AG04450 (cell line): Measurements from ENCODE around the gene STK4. TPM values are rescaled to one million over a fixed set of nuclear protein-coding genes. Genes with fewer than 3 reads are reported as not detected.

Experiments used
- CTCF ChIA-PET: fragments of 300-600, 350-600 bp; formaldehyde crosslinking; extraction: SDS; loops from one replicate; lab custom pipeline; 2022; ENCODE audit warnings: antibody characterized with exemption, inconsistent platforms; lab: Charles Lee
- POLR2A ChIA-PET: fragments of 350-600 bp; formaldehyde crosslinking; extraction: SDS; loops from one replicate; lab custom pipeline; 2021; ENCODE audit warnings: antibody characterized with exemption, inconsistent platforms; lab: Yijun Ruan, JAX
- DNase-seq: peaks from one replicate; pipeline ENCODE4 v3.0.0-alpha.2; 2011; ENCODE audit warnings: low read depth, low spot score
- H3K27ac ChIP-seq: one replicate; pipeline ENCODE4 v1.5.1; 2012; ENCODE audit warnings: low read depth, low read length, control low read depth
- H3K27me3 ChIP-seq: one replicate; pipeline ENCODE4 v1.6.0; 2012; ENCODE audit warnings: low read length; ENCODE audit not compliant: control insufficient read depth, insufficient read depth
- H3K4me3 ChIP-seq: 2 replicates; pipeline ENCODE4 v1.5.1; 2011; ENCODE audit warnings: mild to moderate bottlenecking, low read depth, low read length, control low read depth
- H3K9me3 ChIP-seq: 2 replicates; pipeline ENCODE4 v1.5.1; 2012; ENCODE audit warnings: low read length; ENCODE audit not compliant: control insufficient read depth, insufficient read depth
- CTCF ChIP-seq: IDR thresholded peaks from 2 replicates; pipeline ENCODE4 v1.5.1; 2011; ENCODE audit warnings: low read depth, low read length, control low read depth, inconsistent platforms
- polyA plus RNA-seq: library from polyadenylated mRNA; depleted of rRNA; stranded (reverse); fragments of >200 nt; gene quantifications from 2 replicates; pipeline ENCODE4 v1.2.3, GENCODE V29; 2011

The STK4 gene
- polyA plus RNA-seq, 1 experiment = 25.1 TPM

GRCh38 chr20:45039475-45039820 is 73.1 kb downstream of the STK4 start:
- Histone ChIP-seq H3K27ac (no peak overlapping the region), H3K4me3 (no peak overlapping the region), H3K9me3 (no peaks in the 10 kb centered on the region), H3K27me3 (no peaks in the 10 kb centered on the region)
- ChIA-PET CTCF (interaction anchor here (0.7 to 12.1 kb wide), 6 partner anchors 56 to 732 kb away, joined by 3 to 275 read pairs (median 6); no protein-coding TSS in a partner anchor), POLR2A (interaction anchor here (0.6 kb wide), 1 partner anchor 22 kb away, joined by 3 read pairs; no protein-coding TSS in a partner anchor)
- DNase-seq = no peak
- no peak for TF ChIP-seq CTCF

GRCh38 chr20:45041464-45042337 is 75.4 kb downstream of the STK4 start:
- DNase-seq = no peak
- CTCF ChIA-PET = interaction anchor here (0.5 to 12.1 kb wide), 12 partner anchors 9 to 251 kb away, joined by 3 to 275 read pairs (median 5); no protein-coding TSS in a partner anchor
- H3K9me3 ChIP-seq = no peaks in the 10 kb centered on the region
- POLR2A ChIA-PET = interaction anchor here (0.6 kb wide), 1 partner anchor 20 kb away, joined by 3 read pairs; no protein-coding TSS in a partner anchor
- no peak overlapping the region for H3K4me3 ChIP-seq
- TF ChIP-seq CTCF = no peak
- no peaks in the 10 kb centered on the region for H3K27me3 ChIP-seq
- no peak overlapping the region for H3K27ac ChIP-seq

- no peak overlapping the region for H3K4me3 ChIP-seq
Measured at GRCh38 chr20:45042978-45043377, 76.7 kb downstream of the STK4 start.

DNA sequence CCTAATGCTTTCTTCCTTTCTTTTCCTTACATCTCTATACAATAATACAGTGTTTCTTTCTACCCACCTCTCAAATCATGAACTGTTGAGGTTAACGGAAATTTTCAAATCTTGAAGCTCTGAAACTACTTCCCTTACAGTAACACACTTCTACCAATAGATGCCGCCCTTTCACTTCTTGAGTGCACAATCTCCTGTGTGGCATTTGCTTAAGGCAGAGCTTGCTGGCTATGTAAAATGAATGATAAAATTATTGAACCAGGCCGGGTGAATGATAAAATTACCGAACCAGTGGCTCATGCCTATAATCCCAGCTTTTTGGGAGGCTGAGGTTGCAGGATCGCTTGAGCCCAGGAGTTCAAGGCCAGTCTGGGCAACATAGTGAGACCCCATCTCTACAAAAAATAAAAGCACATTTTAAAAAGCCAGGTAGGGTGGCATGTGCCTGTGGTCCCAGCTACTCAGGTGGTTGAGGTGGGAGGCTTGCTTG is 77.8 kb downstream of the STK4 start:
- ChIA-PET CTCF (interaction anchor here (0.6 to 12.1 kb wide), 55 partner anchors 9 to 733 kb away, joined by 3 to 275 read pairs (median 5); no protein-coding TSS in a partner anchor), POLR2A (interaction anchor here (0.5 to 1.1 kb wide), 4 partner anchors 17 to 52 kb away, joined by 3 to 6 read pairs (median 4); no protein-coding TSS in a partner anchor)
- TF ChIP-seq CTCF = peak; percentile 94
- DNase-seq = peak; percentile 55
- no peaks in the 10 kb centered on the region for H3K9me3 ChIP-seq
- no peaks in the 10 kb centered on the region for H3K27me3 ChIP-seq
- H3K27ac ChIP-seq = no peak overlapping the region
- H3K4me3 ChIP-seq = no peak overlapping the region

More at GRCh38 chr20:45042978-45043377, 76.7 kb downstream of the STK4 start:
- Histone ChIP-seq H3K27me3 (no peaks in the 10 kb centered on the region), H3K9me3 (no peaks in the 10 kb centered on the region), H3K27ac (no peak overlapping the region)
- ChIA-PET CTCF (interaction anchor here (0.7 to 12.1 kb wide), 25 partner anchors 8 to 734 kb away, joined by 3 to 275 read pairs (median 8); no protein-coding TSS in a partner anchor), POLR2A (interaction anchor here (1.1 kb wide), 1 partner anchor 53 kb away, joined by 4 read pairs; no protein-coding TSS in a partner anchor)
- no peak for TF ChIP-seq CTCF
- DNase-seq = no peak
